Epithelial cell of proximal tubule (primary cell): Measurements from ENCODE around the gene ARHGEF6. TPM values are rescaled to one million over a fixed set of nuclear protein-coding genes. Genes with fewer than 3 reads are reported as not detected.

ENCODE experiments used
- DNase-seq: peaks from one replicate; pipeline ENCODE4 v3.0.0-alpha.2; 2011; ENCODE audit warnings: low read depth
- H3K4me3 ChIP-seq: 2 replicates; pipeline ENCODE4 v1.5.1; 2011; ENCODE audit warnings: low read depth, mild to moderate bottlenecking, low read length
- total RNA-seq: library from RNA; depleted of rRNA; stranded (reverse); fragments of >200 nt; gene quantifications from 2 replicates; pipeline ENCODE4 v1.2.3, GENCODE V29; 2015
- TF ChIP-seq, protein P1 (sequence below): conservative IDR thresholded peaks from 2 replicates; pipeline ENCODE4 v1.5.1; 2012; ENCODE audit warnings: low read depth, mild to moderate bottlenecking, low read length

The ARHGEF6 gene
- total RNA-seq, 1 donor from 2014 or later = 0.63 TPM

DNA sequence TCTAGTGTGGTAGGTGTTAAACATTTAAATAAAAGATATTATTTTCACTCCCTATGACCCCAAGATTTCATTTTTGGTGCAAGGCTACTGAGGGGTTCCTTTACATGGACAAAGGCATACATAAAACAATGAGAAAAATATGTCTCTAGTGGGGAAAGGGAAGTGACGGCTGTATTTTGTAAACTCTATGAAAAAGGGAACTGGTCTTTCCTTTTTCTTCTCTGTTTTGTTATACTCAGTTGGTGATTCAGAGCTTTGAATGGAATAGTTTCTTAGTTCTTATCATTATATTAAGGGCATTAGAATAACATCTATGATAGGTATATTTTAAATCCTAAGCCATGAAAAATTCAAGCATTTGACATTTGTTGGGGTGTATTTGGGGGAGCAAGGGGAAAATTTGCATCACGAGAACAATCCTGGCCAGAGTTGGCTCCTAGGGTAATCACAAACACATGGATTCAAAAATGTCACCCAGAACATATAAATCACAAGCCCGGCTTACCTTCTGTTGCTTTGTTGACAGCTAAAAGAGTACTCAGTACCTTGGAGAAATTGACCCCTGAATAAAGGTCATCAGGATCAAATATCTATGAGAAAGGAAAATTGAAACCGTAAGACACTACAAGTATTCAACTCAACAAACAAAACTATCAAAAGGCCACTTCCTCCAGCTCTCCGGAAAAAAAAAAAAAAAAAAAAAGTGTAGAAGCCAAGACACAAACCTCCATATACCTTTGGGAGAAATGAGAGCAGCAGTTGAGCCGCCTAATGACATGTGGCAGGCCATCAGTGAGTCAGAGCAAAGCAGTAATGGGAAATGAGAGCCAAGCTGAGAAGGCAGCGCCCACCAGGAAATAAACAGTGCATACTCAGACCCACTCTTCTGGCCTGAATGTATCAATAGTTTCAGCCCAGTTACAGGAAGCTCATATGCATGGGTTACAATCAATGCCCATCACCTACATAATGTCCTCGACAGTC is 33.4 kb downstream of the ARHGEF6 start:
- no peak for DNase-seq
- H3K4me3 ChIP-seq = no peak overlapping the region
- TF ChIP-seq, protein P1, sequence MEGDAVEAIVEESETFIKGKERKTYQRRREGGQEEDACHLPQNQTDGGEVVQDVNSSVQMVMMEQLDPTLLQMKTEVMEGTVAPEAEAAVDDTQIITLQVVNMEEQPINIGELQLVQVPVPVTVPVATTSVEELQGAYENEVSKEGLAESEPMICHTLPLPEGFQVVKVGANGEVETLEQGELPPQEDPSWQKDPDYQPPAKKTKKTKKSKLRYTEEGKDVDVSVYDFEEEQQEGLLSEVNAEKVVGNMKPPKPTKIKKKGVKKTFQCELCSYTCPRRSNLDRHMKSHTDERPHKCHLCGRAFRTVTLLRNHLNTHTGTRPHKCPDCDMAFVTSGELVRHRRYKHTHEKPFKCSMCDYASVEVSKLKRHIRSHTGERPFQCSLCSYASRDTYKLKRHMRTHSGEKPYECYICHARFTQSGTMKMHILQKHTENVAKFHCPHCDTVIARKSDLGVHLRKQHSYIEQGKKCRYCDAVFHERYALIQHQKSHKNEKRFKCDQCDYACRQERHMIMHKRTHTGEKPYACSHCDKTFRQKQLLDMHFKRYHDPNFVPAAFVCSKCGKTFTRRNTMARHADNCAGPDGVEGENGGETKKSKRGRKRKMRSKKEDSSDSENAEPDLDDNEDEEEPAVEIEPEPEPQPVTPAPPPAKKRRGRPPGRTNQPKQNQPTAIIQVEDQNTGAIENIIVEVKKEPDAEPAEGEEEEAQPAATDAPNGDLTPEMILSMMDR = no peak

DNA sequence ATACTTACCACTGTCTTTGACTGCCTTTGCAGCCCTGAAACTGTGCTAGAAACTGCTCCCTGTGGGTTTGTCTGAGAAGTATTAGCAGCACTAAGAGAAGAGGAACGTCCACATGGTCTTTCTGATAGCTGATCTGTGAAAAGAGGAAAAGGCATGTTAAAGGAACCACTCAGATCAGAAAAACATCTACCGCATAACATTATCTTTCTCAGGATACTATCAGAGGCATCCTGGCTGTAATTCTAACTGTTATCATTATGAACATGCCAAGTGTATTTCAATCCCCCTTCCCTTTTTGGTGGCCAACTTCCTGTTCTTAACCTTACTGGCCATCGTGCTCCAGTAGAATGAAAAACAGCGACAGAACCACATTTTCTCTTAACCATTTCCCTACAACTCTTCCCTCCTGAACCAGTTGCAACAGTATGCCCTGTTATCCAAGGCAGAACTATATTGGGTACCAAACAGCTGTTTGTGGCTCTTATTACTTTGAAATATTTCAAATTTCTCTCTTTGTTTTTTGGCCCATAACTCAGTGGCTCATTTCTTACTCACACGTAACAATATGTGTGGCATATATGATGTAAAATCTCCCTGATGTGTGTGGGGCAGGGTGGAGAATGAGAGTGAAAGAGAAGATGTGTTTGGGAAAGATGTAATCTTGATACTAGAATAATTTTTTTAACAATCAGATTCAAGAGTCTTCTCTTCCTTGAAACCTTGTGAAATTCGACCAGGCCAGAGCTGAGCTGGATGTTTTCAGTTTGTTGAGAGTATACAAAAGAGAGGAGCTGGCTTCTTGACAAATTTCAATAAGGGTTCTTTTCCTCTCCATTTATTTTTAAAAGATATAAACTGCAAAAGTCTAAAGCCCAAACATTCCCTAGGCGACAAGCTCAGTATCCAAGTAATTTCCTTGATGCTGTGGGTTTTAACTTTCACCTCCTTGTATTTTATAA is 35.2 kb downstream of the ARHGEF6 start:
- DNase-seq = no peak
- no peak overlapping the region for H3K4me3 ChIP-seq
- TF ChIP-seq, protein P1 = no peak

DNA sequence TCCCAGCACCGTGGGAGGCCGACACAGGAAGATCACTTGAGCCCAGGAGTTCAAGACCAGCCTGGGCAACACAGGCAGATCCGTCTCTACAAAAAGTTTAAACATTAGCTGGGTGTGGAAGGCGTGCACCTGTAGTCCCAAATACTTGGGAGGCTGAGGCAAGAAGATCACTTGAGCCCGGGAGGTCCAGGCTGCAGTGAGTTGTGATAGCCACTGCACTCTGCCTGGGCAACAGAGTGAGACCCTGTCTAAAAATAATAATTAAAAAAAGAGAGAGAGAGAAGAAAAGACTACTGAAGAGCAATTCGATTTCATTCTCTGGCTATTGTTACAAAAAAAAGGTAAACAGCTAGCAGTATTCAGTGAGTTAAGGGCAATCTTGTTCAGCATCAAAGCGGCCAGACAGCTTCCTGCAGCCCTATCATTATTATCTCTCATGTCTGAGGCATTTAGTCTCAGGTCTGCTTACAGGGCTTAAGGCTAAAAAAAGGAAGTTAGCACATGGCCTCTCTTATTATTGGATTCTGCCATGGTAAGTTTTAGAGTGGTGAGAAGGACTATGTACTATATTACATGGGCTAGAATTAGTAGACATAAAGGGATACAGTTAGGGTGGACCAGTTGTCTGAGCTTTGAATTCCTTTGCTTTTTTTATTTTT is 37.9 kb downstream of the ARHGEF6 start:
- no peak for DNase-seq
- TF ChIP-seq, protein P1 = no peak
- H3K4me3 ChIP-seq = no peak overlapping the region

DNA sequence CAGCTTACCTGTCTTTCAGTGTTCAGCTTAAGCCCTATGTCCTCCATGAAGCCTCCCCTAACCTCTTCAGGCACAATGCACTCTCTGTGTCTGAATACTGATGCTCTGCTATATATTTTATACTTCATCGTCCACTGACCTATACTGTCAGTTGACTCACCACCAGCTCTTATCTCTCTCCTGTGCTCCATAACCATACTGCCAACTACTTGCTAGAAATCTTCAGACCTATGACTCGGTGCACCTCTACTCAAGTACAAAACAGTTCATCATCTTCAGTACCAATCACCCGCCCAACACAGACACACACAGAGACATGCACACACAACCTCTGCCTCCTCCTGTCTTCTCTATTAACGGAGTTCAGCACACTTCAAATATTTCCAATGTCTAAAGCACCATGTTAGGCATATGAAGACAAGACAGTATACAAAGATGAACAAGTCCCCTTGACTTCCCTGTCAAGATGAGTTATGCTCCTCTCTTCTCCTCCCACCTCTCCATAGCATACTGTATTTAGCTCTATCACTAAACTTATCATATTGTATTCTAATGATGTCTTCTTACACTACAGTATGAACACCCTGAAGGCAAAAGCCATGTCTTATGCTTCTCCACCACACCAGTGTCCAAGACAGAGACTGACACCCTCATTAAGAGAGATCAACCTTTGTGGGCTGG is 42.5 kb downstream of the ARHGEF6 start:
- TF ChIP-seq, protein P1 = no peak
- H3K4me3 ChIP-seq = no peak overlapping the region
- DNase-seq = no peak

DNA sequence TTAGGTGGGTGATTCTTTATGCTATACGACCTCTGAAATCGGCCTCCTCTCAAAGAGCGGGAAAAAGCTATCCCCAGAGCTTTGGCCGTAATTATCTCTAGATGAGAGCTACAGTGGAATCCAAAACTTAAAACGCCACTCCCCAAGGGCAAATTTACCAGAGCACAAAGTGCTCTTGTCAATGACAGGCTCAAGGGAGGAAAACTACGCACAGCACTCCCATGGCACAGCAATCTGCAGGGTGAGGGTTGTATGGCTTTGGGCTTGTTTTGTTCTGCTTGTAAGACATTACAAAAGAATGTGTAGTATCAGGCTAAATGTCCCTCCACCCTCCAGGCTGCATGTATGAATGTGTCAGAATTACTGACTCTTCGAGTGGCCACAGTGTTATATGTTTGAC is 44.0 kb downstream of the ARHGEF6 start:
- TF ChIP-seq, protein P1 = no peak
- no peak for DNase-seq
- H3K4me3 ChIP-seq = no peak overlapping the region

DNA sequence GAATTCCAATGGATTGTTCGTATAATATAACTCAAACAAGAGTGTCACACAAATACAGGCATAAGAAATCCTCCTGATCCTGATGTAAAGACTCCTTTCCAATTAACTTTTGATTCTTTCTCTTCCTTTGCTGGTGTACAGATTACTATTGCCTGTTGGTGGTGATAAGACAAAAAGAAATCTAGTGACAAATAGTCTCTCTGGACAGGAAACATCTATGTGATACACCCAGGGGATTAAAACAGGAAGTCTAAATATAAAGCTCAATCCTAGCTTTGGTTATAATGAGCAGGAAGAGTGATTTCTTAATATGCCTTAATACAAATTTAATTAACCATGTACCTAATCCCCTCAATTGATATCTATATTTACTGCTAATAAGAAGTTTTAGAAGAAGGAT is 45.1 kb downstream of the ARHGEF6 start:
- no peak overlapping the region for H3K4me3 ChIP-seq
- no peak for DNase-seq
- TF ChIP-seq, protein P1 = no peak
